Measurements from ENCODE around the gene GRIFIN. TPM values are rescaled to one million over a fixed set of nuclear protein-coding genes. Genes with fewer than 3 reads are reported as not detected.

GRIFIN gene
- total RNA-seq, 6 experiments from 2014 or later: not detected

GRCh38 chr7:2502647-2502966 lies 26.4 kb upstream of the GRIFIN start:
- Mint-ChIP-seq H3K4me1 (ENCODE audit: low read depth) (no peaks in the 10 kb centered on the region), H3K9me3 (no peaks in the 10 kb centered on the region), H3K27me3 (ENCODE audit: insufficient read depth) (peaks cover 4% of the 10 kb centered on the region; the same call in 1 of the 2 replicates), H3K4me3 (no peak overlapping the region), H3K27ac (no peak overlapping the region), H3K36me3 (ENCODE audit: low read depth) (no peaks in the 10 kb centered on the region)
- no peak for DNase-seq
- no peak for TF ChIP-seq CTCF (IDR thresholded peaks at IDR 0.05)

- no peaks in the 10 kb centered on the region for H3K36me3 Mint-ChIP-seq (ENCODE audit: low read depth)
- no peaks in the 10 kb centered on the region for H3K9me3 Mint-ChIP-seq
- H3K4me3 Mint-ChIP-seq: no peak overlapping the region
- H3K4me1 Mint-ChIP-seq (ENCODE audit: low read depth): no peaks in the 10 kb centered on the region
- no peak for DNase-seq
- no peak overlapping the region for H3K27ac Mint-ChIP-seq
- no peak for TF ChIP-seq CTCF (IDR thresholded peaks at IDR 0.05)
- peaks cover 7% of the 10 kb centered on the region; the same call in 1 of the 2 replicates for H3K27me3 Mint-ChIP-seq (ENCODE audit: insufficient read depth)
Observed at GRCh38 chr7:2501947-2502646, 25.9 kb upstream of the GRIFIN start.

- no peak for TF ChIP-seq CTCF (IDR thresholded peaks at IDR 0.05)
Observed at GRCh38 chr7:2500701-2501100, 24.5 kb upstream of the GRIFIN start.

GRCh38 chr7:2499719-2500430 lies 23.7 kb upstream of the GRIFIN start:
- H3K9me3 Mint-ChIP-seq: no peaks in the 10 kb centered on the region
- no peak for TF ChIP-seq CTCF (IDR thresholded peaks at IDR 0.05)
- no peaks in the 10 kb centered on the region for H3K4me1 Mint-ChIP-seq (ENCODE audit: low read depth)
- H3K27ac Mint-ChIP-seq: no peak overlapping the region
- no peak for DNase-seq
- no peak overlapping the region for H3K4me3 Mint-ChIP-seq
- no peaks in the 10 kb centered on the region for H3K36me3 Mint-ChIP-seq (ENCODE audit: low read depth)
- H3K27me3 Mint-ChIP-seq (ENCODE audit: insufficient read depth): peaks cover 7% of the 10 kb centered on the region; the same call in 1 of the 2 replicates

More at GRCh38 chr7:2500701-2501100, 24.5 kb upstream of the GRIFIN start:
- Mint-ChIP-seq H3K4me1 (ENCODE audit: low read depth) (no peaks in the 10 kb centered on the region), H3K36me3 (ENCODE audit: low read depth) (no peaks in the 10 kb centered on the region), H3K27ac (no peak overlapping the region), H3K4me3 (no peak overlapping the region), H3K27me3 (ENCODE audit: insufficient read depth) (peaks cover 7% of the 10 kb centered on the region; the same call in 1 of the 2 replicates), H3K9me3 (no peaks in the 10 kb centered on the region)
- DNase-seq: no peak

- TF ChIP-seq CTCF (IDR thresholded peaks at IDR 0.05): no peak
- no peaks in the 10 kb centered on the region for H3K9me3 Mint-ChIP-seq
- H3K4me3 Mint-ChIP-seq: no peak overlapping the region
- no peaks in the 10 kb centered on the region for H3K4me1 Mint-ChIP-seq (ENCODE audit: low read depth)
- no peak overlapping the region for H3K27ac Mint-ChIP-seq
- no peak for DNase-seq
- peaks cover 7% of the 10 kb centered on the region; the same call in 1 of the 2 replicates for H3K27me3 Mint-ChIP-seq (ENCODE audit: insufficient read depth)
- no peaks in the 10 kb centered on the region for H3K36me3 Mint-ChIP-seq (ENCODE audit: low read depth)
Observed at GRCh38 chr7:2499181-2499580, 23.0 kb upstream of the GRIFIN start.
